IMR-90 (cell line): ENCODE measurements around the gene KDM2B.
"Not testable (repeated sequence)": the region's sequence is repeated elsewhere in the genome, so short reads cannot be mapped to it uniquely, and the experiment has no call there.

Experiments
- CTCF ChIP-seq: conservative IDR thresholded peaks from 2 replicates; pipeline ENCODE4 v1.5.1; 2012; ENCODE audit warnings: mild to moderate bottlenecking, low read depth, low read length, improper control_type of control experiment
- POLR2A ChIP-seq: IDR thresholded peaks from 2 replicates; pipeline ENCODE4 v1.6.1; 2012; ENCODE audit warnings: mild to moderate bottlenecking, low read depth, low read length
- SMC3 ChIP-seq: fragments of 150-350 bp; IDR thresholded peaks from 2 replicates; pipeline ENCODE4 v1.6.1; 2016; ENCODE audit warnings: low read depth, mild to moderate bottlenecking, antibody characterized with exemption, low read length, moderate library complexity

DNA sequence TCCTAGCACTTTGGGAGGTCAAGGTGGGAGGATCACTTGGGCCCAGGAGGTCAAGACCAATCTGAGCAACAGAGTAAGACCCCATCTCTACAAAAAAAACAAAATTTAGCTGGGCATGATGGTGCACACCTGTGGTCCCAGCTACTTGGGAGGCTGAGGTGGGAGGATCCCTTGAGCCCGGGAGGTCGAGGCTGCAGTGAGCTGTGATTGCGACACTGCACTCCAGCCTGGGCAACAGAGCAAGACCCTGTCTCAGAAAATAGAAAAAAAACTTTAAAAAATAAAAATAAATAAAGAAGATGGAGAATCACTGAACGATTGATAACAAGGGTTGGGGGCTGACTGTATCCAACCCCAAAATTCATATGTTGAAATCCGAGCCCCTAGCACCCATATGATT is 96.3 kb downstream of the KDM2B start:
- not testable (repeated sequence) for TF ChIP-seq CTCF, POLR2A, SMC3
